ENCODE measurements around the gene DNAH9.

DNAH9 gene

GRCh38 chr17:11786711-11787438 is 188.6 kb downstream of the DNAH9 start:
- Histone ChIP-seq H3K9me3 (ENCODE audit: insufficient read depth, low read depth, low read length) (peaks cover 9% of the 10 kb centered on the region; the same call in 1 of the 2 replicates), H3K4me3 (ENCODE audit: low read length) (no peak overlapping the region), H3K36me3 (ENCODE audit: insufficient read depth, low read depth, low read length) (no peaks in the 10 kb centered on the region), H3K27ac (ENCODE audit: low read length) (no peak overlapping the region), H3K27me3 (ENCODE audit: insufficient read depth, low read length) (no peaks in the 10 kb centered on the region), H3K9ac (ENCODE audit: low read depth, low read length) (no peak overlapping the region), H3K4me1 (ENCODE audit: insufficient read depth, low read length) (no peaks in the 10 kb centered on the region)

- Histone ChIP-seq H3K27ac (ENCODE audit: low read length) (no peak overlapping the region), H3K9ac (ENCODE audit: low read depth, low read length) (no peak overlapping the region), H3K36me3 (ENCODE audit: insufficient read depth, low read depth, low read length) (no peaks in the 10 kb centered on the region), H3K4me1 (ENCODE audit: insufficient read depth, low read length) (no peaks in the 10 kb centered on the region), H3K9me3 (ENCODE audit: insufficient read depth, low read depth, low read length) (no peaks in the 10 kb centered on the region), H3K4me3 (ENCODE audit: low read length) (no peak overlapping the region), H3K27me3 (ENCODE audit: insufficient read depth, low read length) (no peaks in the 10 kb centered on the region)
Observed at GRCh38 chr17:11795906-11796305, 197.6 kb downstream of the DNAH9 start.

GRCh38 chr17:11797803-11798202 is 199.5 kb downstream of the DNAH9 start:
- H3K9ac ChIP-seq (ENCODE audit: low read depth, low read length) = no peak overlapping the region
- no peak overlapping the region for H3K4me3 ChIP-seq (ENCODE audit: low read length)
- H3K27ac ChIP-seq (ENCODE audit: low read length) = no peak overlapping the region
- H3K36me3 ChIP-seq (ENCODE audit: insufficient read depth, low read depth, low read length) = no peaks in the 10 kb centered on the region
- no peaks in the 10 kb centered on the region for H3K4me1 ChIP-seq (ENCODE audit: insufficient read depth, low read length)
- H3K27me3 ChIP-seq (ENCODE audit: insufficient read depth, low read length) = no peaks in the 10 kb centered on the region
- no peaks in the 10 kb centered on the region for H3K9me3 ChIP-seq (ENCODE audit: insufficient read depth, low read depth, low read length)

- Histone ChIP-seq H3K9me3 (ENCODE audit: insufficient read depth, low read depth, low read length) (no peaks in the 10 kb centered on the region), H3K36me3 (ENCODE audit: insufficient read depth, low read depth, low read length) (no peaks in the 10 kb centered on the region), H3K27ac (ENCODE audit: low read length) (no peak overlapping the region), H3K4me1 (ENCODE audit: insufficient read depth, low read length) (peaks cover 5% of the 10 kb centered on the region; the same call in 1 of the 2 replicates), H3K4me3 (ENCODE audit: low read length) (no peak overlapping the region), H3K9ac (ENCODE audit: low read depth, low read length) (no peak overlapping the region), H3K27me3 (ENCODE audit: insufficient read depth, low read length) (no peaks in the 10 kb centered on the region)
Observed at GRCh38 chr17:11803231-11803969, 205.1 kb downstream of the DNAH9 start.

GRCh38 chr17:11805138-11805537 is 206.9 kb downstream of the DNAH9 start:
- Histone ChIP-seq H3K4me3 (ENCODE audit: low read length) (no peak overlapping the region), H3K9ac (ENCODE audit: low read depth, low read length) (no peak overlapping the region), H3K9me3 (ENCODE audit: insufficient read depth, low read depth, low read length) (no peaks in the 10 kb centered on the region), H3K36me3 (ENCODE audit: insufficient read depth, low read depth, low read length) (no peaks in the 10 kb centered on the region), H3K27me3 (ENCODE audit: insufficient read depth, low read length) (no peaks in the 10 kb centered on the region), H3K4me1 (ENCODE audit: insufficient read depth, low read length) (peaks cover 5% of the 10 kb centered on the region; the same call in 1 of the 2 replicates), H3K27ac (ENCODE audit: low read length) (no peak overlapping the region)

GRCh38 chr17:11805952-11806351 is 207.7 kb downstream of the DNAH9 start:
- Histone ChIP-seq H3K9ac (ENCODE audit: low read depth, low read length) (no peak overlapping the region), H3K9me3 (ENCODE audit: insufficient read depth, low read depth, low read length) (no peaks in the 10 kb centered on the region), H3K27me3 (ENCODE audit: insufficient read depth, low read length) (no peaks in the 10 kb centered on the region), H3K27ac (ENCODE audit: low read length) (no peak overlapping the region), H3K4me1 (ENCODE audit: insufficient read depth, low read length) (peaks cover 5% of the 10 kb centered on the region; the same call in 1 of the 2 replicates), H3K4me3 (ENCODE audit: low read length) (no peak overlapping the region), H3K36me3 (ENCODE audit: insufficient read depth, low read depth, low read length) (no peaks in the 10 kb centered on the region)

GRCh38 chr17:11807606-11808005 is 209.3 kb downstream of the DNAH9 start:
- Histone ChIP-seq H3K36me3 (ENCODE audit: insufficient read depth, low read depth, low read length) (no peaks in the 10 kb centered on the region), H3K4me3 (ENCODE audit: low read length) (no peak overlapping the region), H3K9ac (ENCODE audit: low read depth, low read length) (no peak overlapping the region), H3K9me3 (ENCODE audit: insufficient read depth, low read depth, low read length) (no peaks in the 10 kb centered on the region), H3K4me1 (ENCODE audit: insufficient read depth, low read length) (peaks cover 5% of the 10 kb centered on the region; the same call in 1 of the 2 replicates), H3K27ac (ENCODE audit: low read length) (no peak overlapping the region), H3K27me3 (ENCODE audit: insufficient read depth, low read length) (no peaks in the 10 kb centered on the region)

- no peaks in the 10 kb centered on the region for H3K36me3 ChIP-seq (ENCODE audit: insufficient read depth, low read depth, low read length)
- H3K4me1 ChIP-seq (ENCODE audit: insufficient read depth, low read length) = no peaks in the 10 kb centered on the region
- no peaks in the 10 kb centered on the region for H3K27me3 ChIP-seq (ENCODE audit: insufficient read depth, low read length)
- H3K27ac ChIP-seq (ENCODE audit: low read length) = no peak overlapping the region
- H3K9me3 ChIP-seq (ENCODE audit: insufficient read depth, low read depth, low read length) = no peaks in the 10 kb centered on the region
- no peak overlapping the region for H3K9ac ChIP-seq (ENCODE audit: low read depth, low read length)
- no peak overlapping the region for H3K4me3 ChIP-seq (ENCODE audit: low read length)
Observed at GRCh38 chr17:11813278-11813677, 215.0 kb downstream of the DNAH9 start.

- H3K27me3 ChIP-seq (ENCODE audit: insufficient read depth, low read length) = no peaks in the 10 kb centered on the region
- no peaks in the 10 kb centered on the region for H3K4me1 ChIP-seq (ENCODE audit: insufficient read depth, low read length)
- H3K27ac ChIP-seq (ENCODE audit: low read length) = no peak overlapping the region
- H3K9me3 ChIP-seq (ENCODE audit: insufficient read depth, low read depth, low read length) = no peaks in the 10 kb centered on the region
- H3K4me3 ChIP-seq (ENCODE audit: low read length) = no peak overlapping the region
- H3K9ac ChIP-seq (ENCODE audit: low read depth, low read length) = no peak overlapping the region
- no peaks in the 10 kb centered on the region for H3K36me3 ChIP-seq (ENCODE audit: insufficient read depth, low read depth, low read length)
Observed at GRCh38 chr17:11813871-11814270, 215.6 kb downstream of the DNAH9 start.

GRCh38 chr17:11814655-11815262 is 216.5 kb downstream of the DNAH9 start:
- no peaks in the 10 kb centered on the region for H3K27me3 ChIP-seq (ENCODE audit: insufficient read depth, low read length)
- H3K4me3 ChIP-seq (ENCODE audit: low read length) = no peak overlapping the region
- no peaks in the 10 kb centered on the region for H3K36me3 ChIP-seq (ENCODE audit: insufficient read depth, low read depth, low read length)
- H3K27ac ChIP-seq (ENCODE audit: low read length) = no peak overlapping the region
- H3K9me3 ChIP-seq (ENCODE audit: insufficient read depth, low read depth, low read length) = no peaks in the 10 kb centered on the region
- H3K4me1 ChIP-seq (ENCODE audit: insufficient read depth, low read length) = no peaks in the 10 kb centered on the region
- no peak overlapping the region for H3K9ac ChIP-seq (ENCODE audit: low read depth, low read length)

- Histone ChIP-seq H3K4me3 (ENCODE audit: low read length) (no peak overlapping the region), H3K27ac (ENCODE audit: low read length) (no peak overlapping the region), H3K9ac (ENCODE audit: low read depth, low read length) (no peak overlapping the region), H3K27me3 (ENCODE audit: insufficient read depth, low read length) (no peaks in the 10 kb centered on the region), H3K36me3 (ENCODE audit: insufficient read depth, low read depth, low read length) (no peaks in the 10 kb centered on the region), H3K9me3 (ENCODE audit: insufficient read depth, low read depth, low read length) (no peaks in the 10 kb centered on the region), H3K4me1 (ENCODE audit: insufficient read depth, low read length) (no peaks in the 10 kb centered on the region)
Observed at GRCh38 chr17:11816409-11816808, 218.1 kb downstream of the DNAH9 start.

- Histone ChIP-seq H3K36me3 (ENCODE audit: insufficient read depth, low read depth, low read length) (no peaks in the 10 kb centered on the region), H3K4me3 (ENCODE audit: low read length) (no peak overlapping the region), H3K9ac (ENCODE audit: low read depth, low read length) (no peak overlapping the region), H3K27me3 (ENCODE audit: insufficient read depth, low read length) (no peaks in the 10 kb centered on the region), H3K4me1 (ENCODE audit: insufficient read depth, low read length) (no peaks in the 10 kb centered on the region), H3K9me3 (ENCODE audit: insufficient read depth, low read depth, low read length) (no peaks in the 10 kb centered on the region), H3K27ac (ENCODE audit: low read length) (no peak overlapping the region)
Observed at GRCh38 chr17:11823862-11824261, 225.6 kb downstream of the DNAH9 start.

Data from iPS-20b (cell line).